NCI-H748 treated with DMSO at 0.1 percent for 48 hours (cell line): ENCODE measurements around the gene MANEA.

ENCODE experiments used
- DNase-seq: peaks from one replicate; lab custom pipeline; 2025; lab: John Stamatoyannopoulos, UW

The MANEA gene

DNA sequence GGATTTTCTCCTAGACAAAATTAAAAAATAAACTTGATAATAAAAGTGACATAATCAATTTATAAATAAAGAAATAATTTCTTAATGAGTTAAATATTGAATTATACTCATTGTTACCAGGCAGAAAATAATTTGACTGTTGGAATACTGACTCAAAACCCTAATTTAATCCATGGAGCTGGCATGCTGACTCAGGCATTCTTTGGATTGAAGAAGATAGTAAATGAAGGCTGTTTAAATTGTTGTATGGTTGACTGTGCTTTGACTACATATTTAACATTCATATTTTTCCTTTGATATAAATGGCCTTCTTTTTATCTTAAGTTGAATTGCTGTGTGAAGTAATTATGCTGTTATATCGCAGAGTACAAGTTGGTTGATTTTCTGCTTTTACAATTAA is 11.7 kb downstream of the MANEA start:
- no peak for DNase-seq

DNA sequence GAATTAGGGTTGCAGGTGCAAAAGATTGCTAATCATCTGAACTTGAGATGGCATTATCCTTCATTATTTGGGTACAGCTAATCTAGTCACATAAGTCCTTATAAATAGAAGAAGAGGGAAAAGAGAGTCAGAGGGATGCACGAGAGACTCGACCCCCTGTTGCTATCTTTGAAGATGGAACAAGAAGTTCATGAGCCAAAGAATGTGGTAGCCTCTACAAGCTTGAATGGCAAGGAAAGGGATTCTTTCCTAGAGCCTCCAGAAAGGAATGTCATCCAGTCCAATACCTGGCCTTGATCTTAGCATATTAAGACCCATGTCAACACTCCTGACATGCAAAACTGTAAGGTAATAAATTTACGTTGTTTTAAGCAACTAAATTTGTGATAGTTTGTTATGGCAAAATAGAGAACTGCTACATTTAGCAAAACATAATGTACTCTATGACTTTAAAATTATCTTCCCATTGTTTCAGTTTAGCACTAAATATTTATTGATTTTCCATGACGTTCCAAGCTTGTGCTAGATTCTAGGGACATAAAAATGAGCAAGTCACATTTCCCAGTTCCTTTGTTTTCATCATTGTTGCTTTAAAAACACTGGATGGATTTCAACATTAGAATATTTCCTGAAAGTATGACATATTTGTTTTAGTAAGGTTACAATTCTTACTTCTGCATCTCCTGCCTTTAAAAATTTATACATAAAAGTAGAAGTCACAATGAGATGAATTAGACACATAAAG is 12.7 kb downstream of the MANEA start:
- no peak for DNase-seq

DNA sequence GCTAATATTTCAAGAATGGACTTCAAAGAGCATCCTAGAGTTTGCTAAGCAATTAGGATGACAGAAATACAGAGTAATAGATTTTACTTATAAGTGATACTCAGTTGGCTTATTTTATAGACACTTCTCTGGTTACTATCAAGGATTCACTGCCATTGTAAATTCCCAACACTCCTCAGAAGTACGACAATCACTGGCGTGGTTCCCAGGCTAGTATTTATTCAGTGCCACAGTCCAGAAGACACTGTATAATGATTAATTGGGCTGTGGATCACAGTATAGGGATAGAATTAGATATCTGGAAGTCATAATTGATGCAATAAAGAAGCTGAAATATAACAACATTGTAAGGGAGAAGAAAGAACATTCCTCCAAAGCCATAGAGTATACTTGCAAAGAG is 15.7 kb downstream of the MANEA start:
- DNase-seq, result no peak

DNA sequence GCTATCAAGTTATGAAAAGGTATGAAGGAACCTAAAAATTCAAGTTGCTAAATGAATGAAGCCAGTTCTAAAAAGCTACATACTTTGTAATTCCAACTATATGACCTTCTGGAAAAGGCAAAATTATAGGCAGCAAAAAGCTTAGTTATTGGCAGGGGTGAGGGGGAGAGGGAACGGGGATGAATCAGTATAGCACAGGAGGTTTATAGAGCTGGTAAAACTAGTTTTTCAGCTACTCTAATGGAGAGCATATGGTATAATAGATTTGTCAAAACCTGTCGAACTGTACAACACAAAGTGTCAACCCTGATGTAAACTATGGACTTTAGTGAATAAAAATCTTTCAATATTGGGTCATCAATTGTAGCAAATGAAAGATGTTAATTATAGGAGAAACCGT is 18.7 kb downstream of the MANEA start:
- DNase-seq, result no peak

DNA sequence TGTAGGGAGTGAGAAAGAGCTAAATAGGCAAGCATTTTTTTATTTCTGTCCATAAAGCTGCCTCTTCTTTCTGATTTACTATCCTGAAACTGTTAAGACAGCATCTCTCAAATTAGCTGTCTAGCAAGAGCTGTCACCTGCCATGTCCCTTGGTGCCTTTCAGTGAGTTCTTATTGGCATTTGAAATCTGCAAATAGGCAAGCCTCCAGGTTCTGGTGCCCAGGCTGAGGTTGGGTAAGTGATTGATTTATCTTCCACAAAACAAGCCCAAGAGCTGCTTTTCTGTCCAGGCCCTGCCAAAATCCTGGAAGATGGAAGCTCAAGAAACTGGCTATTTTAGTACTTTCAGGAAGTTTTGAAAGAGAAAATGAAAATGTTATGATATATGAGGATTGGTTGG is 22.4 kb downstream of the MANEA start:
- no peak for DNase-seq

DNA sequence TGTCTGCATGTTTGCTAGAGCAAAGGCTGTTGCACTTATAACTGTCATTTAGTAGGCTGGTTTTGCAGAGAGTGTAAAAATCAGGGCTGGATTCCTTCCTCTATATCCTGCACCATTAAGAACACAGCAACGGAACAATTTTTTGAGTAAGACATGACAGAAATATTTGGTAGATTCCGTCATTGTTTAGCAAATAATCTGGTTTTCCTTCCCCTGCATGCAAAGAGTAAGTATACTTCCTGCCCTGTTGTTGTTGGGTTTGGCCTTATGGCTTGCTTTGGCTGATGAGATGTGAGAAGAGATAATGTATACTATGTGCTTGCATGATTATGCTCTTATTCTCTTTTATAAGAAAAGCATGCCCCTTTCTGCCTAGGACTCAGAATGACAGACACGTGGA is 23.8 kb downstream of the MANEA start:
- DNase-seq, result no peak

DNA sequence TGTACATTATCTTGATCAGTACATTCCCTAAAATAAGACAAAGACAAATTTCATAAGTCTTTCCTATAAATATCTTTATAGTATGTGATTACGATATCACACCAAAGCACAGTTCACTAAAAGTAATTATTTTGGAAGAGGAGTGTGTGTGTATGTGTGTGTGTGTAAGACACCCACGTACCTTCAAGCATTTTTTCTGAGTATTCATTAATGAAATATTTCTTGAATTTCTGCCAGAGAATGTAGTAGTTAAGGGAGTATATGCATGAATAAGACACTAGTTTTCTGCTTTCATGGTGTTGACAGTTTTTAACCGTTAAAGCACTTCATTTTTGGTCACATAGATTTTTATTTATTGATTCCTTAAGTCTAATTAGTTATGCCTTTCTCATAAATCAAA is 36.8 kb downstream of the MANEA start:
- DNase-seq, result no peak

DNA sequence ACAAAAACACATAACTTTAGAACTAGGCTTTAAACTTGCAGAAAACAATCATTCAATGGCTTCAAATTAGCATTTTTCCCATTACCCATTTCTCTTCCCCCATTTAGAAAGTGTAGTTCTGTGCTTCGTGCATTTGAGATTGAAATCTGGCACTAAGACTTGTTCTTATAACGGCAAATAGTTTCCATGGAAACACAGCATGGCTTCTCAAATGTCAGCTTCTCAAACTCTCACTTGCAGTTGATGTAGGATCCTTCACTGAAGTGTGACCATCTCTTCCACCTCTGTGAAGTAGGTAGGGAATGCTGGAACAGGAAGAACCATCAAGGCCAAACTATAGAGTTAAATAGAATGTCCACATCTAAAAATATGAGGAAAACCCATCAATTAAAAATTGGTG is 52.2 kb downstream of the MANEA start:
- DNase-seq, result no peak

DNA sequence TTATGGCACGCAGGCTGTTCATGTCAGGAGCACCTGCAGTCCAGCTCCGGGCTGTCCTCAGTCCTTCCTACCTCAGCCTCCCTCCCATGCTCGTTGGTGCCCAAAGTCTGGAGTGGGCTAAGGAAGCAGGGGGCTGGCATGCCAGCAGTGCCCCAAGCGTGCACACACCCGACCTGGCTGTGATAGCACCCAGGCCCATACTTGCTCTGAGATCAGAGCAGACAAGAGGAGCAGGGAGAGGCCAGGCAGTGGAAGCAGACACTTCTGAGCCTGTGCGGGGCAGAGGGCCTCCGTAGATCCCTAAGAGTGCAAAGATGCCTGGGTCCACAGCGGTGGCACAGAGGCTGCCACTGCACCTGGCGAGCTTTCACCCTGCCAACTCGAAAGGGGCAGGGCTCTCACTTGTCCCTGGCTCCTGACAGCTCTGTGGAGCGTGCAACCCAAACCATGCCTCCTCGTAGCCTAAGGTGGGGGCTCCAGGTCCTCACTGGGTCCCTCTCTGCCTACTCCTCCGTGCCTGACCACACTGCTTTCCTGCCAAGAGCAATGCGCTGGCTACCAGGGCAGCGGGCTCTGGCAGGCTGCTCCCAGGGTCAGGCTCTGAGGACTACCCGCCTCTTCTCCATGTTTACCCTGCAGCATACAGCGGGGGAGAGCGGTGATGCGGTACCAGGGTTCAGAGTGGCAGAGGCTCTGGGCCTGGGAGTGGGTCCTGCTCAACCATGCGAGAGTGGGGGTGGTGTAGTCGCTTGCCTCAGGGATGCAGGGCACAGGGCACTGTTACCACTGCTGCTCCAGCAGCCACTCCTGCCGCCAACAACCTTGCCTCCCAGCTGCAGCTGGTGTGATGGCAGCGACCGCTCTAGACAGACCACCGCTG is 59.5 kb downstream of the MANEA start:
- DNase-seq, result no peak

DNA sequence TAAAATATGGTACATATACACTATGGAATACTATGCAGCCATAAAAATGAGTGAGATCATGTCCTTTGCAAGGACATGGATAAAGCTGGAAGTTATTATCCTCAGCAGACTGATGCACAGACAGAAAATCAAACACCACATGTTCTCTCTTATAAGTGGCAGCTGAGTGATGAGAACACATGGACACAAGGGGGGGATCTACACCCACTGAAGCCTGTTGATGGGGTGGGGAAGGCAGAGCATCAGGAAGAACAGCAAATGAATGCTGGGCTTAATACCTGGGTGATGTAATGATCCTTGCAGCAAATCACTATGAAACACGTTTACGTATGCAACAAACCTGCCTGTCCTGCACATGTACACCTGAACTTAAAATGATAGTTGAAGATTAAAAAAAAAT is 71.3 kb downstream of the MANEA start:
- no peak for DNase-seq

DNA sequence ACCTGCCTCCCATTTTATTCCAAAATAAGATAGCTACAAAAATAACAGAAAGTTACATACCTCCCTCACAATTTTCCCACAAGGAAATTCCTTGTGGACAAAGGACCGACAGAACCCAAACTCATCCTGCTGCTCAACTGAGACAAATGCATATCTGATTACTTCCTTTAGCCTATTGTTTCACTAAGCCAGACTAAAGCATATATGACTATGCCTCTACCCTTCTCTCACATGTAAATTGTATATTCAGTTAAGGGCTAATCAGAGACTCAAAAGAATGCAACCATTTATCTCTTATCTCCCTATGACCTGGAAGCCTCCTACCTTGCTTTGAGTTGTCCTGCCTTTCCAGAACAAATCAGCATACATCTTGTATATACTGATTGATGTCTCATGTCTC is 72.1 kb downstream of the MANEA start:
- DNase-seq, result no peak

DNA sequence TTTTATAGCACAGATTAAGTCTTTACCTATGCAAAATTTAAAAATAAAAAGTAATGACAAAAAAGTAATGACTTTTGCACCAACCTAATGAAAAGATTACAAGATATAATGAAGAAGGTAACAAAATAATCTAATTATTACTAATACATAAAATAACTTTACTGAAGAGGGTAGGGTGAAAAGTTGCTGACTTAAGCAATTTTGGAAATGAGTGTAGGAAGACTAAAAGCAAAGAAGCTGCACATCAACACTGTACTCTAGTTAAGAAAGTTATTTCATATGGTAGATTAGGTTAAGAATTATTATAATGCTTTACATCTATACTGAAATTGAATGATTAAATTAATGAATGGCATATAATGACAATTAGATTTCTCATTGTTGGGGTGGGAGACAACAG is 76.8 kb downstream of the MANEA start:
- no peak for DNase-seq

DNA sequence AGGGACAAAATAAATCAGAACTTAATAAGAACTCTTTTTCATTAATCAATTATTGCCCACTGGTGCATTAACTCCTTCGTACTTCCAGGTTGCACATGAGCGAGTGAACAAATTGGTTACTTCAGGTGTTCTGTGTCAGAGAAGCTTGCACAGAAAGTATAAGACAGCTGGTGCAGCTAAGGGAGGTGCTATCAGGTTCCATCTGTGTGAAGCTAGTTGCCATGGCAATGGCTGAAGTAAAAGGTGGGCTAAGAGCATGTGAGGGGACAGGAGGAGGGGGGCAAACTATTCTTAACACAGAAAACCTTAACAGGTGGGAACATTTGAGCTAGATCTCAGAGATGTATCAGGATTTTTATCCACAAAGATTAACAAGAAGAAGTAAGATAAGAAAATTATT is 81.6 kb downstream of the MANEA start:
- DNase-seq, result no peak
